SK-N-SH treated with all-trans-retinoic acid at 6 μM for 48 hours (cell line): Measurements from ENCODE around the gene PSMB8.

Experiments
- SNAI2 ChIP-seq: fragments of 250-450 bp; sonication (Bioruptor Pico); IDR thresholded peaks from 2 replicates; pipeline ENCODE4 v1.5.0; 2020; ENCODE audit warnings: mild to moderate bottlenecking, moderate library complexity
- TCF4 ChIP-seq: fragments of 250-450 bp; sonication (Bioruptor Pico); IDR thresholded peaks from 2 replicates; pipeline ENCODE4 v1.8.0; 2021; ENCODE audit warnings: mild to moderate bottlenecking, moderate library complexity, borderline replicate concordance
- ZC3H10 ChIP-seq: fragments of 250-450 bp; sonication (Bioruptor Pico); IDR thresholded peaks from 2 replicates; pipeline ENCODE4 v1.5.1; 2021; ENCODE audit warnings: mild to moderate bottlenecking, moderate library complexity
- ZFP3 ChIP-seq: fragments of 250-450 bp; sonication (Bioruptor Pico); IDR thresholded peaks from 2 replicates; pipeline ENCODE4 v1.5.0; 2020; ENCODE audit warnings: mild to moderate bottlenecking, moderate library complexity
- ZFP30 ChIP-seq: fragments of 450-650 bp; formaldehyde crosslinking; IDR thresholded peaks from 2 replicates; pipeline ENCODE4 v1.5.0; 2022; ENCODE audit warnings: mild to moderate bottlenecking, moderate library complexity
- TF ChIP-seq, protein P1 (sequence below): fragments of 250-450 bp; sonication (Bioruptor Pico); IDR thresholded peaks from 2 replicates; pipeline ENCODE4 v1.5.1; 2020; ENCODE audit warnings: low read depth, mild to moderate bottlenecking, moderate library complexity
- TF ChIP-seq, protein P2 (sequence below): fragments of 250-450 bp; sonication (Bioruptor Pico); IDR thresholded peaks from 2 replicates; pipeline ENCODE4 v1.5.1; 2021; ENCODE audit warnings: mild to moderate bottlenecking, moderate library complexity
- TF ChIP-seq, protein P3 (sequence below): fragments of 250-450 bp; sonication (Bioruptor Pico); IDR thresholded peaks from 2 replicates; pipeline ENCODE4 v1.8.0; 2020; ENCODE audit warnings: mild to moderate bottlenecking, moderate library complexity, borderline replicate concordance
- TF ChIP-seq, protein P4 (sequence below): fragments of 250-450 bp; sonication (Bioruptor Pico); IDR thresholded peaks from 2 replicates; pipeline ENCODE4 v1.8.0; 2021; ENCODE audit warnings: low read depth, mild to moderate bottlenecking, moderate library complexity, borderline replicate concordance
- TF ChIP-seq, protein P5 (sequence below): fragments of 250-450 bp; sonication (Bioruptor Pico); IDR thresholded peaks from 2 replicates; pipeline ENCODE4 v1.5.0; 2020; ENCODE audit warnings: mild to moderate bottlenecking, moderate library complexity

DNA sequence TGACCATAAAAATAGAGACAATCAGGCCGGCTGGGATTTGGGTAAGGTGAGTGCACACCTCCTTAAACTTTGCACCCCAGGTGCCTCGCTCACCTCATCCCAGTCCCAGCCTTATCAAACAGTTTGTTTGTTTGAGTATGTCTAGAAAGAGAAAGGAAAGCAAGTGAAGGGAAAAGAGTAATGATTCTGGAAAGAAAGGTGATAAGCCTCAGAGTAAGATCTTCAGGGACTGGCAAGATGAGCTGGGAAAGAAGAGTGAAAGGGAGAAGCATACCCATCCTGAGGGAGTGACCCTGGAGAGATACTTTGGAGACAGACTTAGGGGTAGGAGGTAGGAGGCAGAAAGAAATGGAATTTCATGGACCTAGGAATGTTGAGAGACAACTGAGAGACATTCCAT lies 7.0 kb downstream of the PSMB8 start:
- TF ChIP-seq TCF4 (CRISPR knock-in tag) (no peak), ZC3H10 (CRISPR knock-in tag) (no peak), SNAI2 (CRISPR knock-in tag) (no peak), ZFP3 (CRISPR knock-in tag) (no peak), ZFP30 (CRISPR knock-in tag) (no peak)
- TF ChIP-seq, protein P1, sequence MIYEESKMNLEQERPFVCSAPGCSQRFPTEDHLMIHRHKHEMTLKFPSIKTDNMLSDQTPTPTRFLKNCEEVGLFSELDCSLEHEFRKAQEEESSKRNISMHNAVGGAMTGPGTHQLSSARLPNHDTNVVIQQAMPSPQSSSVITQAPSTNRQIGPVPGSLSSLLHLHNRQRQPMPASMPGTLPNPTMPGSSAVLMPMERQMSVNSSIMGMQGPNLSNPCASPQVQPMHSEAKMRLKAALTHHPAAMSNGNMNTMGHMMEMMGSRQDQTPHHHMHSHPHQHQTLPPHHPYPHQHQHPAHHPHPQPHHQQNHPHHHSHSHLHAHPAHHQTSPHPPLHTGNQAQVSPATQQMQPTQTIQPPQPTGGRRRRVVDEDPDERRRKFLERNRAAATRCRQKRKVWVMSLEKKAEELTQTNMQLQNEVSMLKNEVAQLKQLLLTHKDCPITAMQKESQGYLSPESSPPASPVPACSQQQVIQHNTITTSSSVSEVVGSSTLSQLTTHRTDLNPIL, result no peak
- TF ChIP-seq, protein P2, sequence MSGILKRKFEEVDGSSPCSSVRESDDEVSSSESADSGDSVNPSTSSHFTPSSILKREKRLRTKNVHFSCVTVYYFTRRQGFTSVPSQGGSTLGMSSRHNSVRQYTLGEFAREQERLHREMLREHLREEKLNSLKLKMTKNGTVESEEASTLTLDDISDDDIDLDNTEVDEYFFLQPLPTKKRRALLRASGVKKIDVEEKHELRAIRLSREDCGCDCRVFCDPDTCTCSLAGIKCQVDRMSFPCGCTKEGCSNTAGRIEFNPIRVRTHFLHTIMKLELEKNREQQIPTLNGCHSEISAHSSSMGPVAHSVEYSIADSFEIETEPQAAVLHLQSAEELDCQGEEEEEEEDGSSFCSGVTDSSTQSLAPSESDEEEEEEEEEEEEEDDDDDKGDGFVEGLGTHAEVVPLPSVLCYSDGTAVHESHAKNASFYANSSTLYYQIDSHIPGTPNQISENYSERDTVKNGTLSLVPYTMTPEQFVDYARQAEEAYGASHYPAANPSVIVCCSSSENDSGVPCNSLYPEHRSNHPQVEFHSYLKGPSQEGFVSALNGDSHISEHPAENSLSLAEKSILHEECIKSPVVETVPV (CRISPR knock-in tag), result no peak
- TF ChIP-seq, protein P3, sequence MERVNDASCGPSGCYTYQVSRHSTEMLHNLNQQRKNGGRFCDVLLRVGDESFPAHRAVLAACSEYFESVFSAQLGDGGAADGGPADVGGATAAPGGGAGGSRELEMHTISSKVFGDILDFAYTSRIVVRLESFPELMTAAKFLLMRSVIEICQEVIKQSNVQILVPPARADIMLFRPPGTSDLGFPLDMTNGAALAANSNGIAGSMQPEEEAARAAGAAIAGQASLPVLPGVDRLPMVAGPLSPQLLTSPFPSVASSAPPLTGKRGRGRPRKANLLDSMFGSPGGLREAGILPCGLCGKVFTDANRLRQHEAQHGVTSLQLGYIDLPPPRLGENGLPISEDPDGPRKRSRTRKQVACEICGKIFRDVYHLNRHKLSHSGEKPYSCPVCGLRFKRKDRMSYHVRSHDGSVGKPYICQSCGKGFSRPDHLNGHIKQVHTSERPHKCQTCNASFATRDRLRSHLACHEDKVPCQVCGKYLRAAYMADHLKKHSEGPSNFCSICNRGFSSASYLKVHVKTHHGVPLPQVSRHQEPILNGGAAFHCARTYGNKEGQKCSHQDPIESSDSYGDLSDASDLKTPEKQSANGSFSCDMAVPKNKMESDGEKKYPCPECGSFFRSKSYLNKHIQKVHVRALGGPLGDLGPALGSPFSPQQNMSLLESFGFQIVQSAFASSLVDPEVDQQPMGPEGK, result no peak
- TF ChIP-seq, protein P4, sequence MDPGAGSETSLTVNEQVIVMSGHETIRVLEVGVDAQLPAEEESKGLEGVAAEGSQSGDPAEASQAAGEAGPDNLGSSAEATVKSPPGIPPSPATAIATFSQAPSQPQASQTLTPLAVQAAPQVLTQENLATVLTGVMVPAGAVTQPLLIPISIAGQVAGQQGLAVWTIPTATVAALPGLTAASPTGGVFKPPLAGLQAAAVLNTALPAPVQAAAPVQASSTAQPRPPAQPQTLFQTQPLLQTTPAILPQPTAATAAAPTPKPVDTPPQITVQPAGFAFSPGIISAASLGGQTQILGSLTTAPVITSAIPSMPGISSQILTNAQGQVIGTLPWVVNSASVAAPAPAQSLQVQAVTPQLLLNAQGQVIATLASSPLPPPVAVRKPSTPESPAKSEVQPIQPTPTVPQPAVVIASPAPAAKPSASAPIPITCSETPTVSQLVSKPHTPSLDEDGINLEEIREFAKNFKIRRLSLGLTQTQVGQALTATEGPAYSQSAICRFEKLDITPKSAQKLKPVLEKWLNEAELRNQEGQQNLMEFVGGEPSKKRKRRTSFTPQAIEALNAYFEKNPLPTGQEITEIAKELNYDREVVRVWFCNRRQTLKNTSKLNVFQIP (CRISPR knock-in tag), result no peak
- TF ChIP-seq, protein P5, sequence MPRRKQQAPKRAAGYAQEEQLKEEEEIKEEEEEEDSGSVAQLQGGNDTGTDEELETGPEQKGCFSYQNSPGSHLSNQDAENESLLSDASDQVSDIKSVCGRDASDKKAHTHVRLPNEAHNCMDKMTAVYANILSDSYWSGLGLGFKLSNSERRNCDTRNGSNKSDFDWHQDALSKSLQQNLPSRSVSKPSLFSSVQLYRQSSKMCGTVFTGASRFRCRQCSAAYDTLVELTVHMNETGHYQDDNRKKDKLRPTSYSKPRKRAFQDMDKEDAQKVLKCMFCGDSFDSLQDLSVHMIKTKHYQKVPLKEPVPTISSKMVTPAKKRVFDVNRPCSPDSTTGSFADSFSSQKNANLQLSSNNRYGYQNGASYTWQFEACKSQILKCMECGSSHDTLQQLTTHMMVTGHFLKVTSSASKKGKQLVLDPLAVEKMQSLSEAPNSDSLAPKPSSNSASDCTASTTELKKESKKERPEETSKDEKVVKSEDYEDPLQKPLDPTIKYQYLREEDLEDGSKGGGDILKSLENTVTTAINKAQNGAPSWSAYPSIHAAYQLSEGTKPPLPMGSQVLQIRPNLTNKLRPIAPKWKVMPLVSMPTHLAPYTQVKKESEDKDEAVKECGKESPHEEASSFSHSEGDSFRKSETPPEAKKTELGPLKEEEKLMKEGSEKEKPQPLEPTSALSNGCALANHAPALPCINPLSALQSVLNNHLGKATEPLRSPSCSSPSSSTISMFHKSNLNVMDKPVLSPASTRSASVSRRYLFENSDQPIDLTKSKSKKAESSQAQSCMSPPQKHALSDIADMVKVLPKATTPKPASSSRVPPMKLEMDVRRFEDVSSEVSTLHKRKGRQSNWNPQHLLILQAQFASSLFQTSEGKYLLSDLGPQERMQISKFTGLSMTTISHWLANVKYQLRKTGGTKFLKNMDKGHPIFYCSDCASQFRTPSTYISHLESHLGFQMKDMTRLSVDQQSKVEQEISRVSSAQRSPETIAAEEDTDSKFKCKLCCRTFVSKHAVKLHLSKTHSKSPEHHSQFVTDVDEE, result no peak
